GM23338 (cell line): ENCODE measurements around the gene GRM8. TPM values are rescaled to one million over a fixed set of nuclear protein-coding genes. Genes with fewer than 3 reads are reported as not detected.
A peak's percentile ranks its signal among the peaks of the same experiment; 100 is the strongest.

Experiments
- ATAC-seq: fragments of 200-7000 bp; cut with Tn5 transposase; 3 replicates; pipeline ENCODE4 v1.9.1; 2020
- DNase-seq: peaks from one replicate; pipeline ENCODE4 v3.0.0-alpha.2; 2015; ENCODE audit warnings: low spot score
- H2AFZ ChIP-seq: fragments of 200-600 bp; sonication (generic); 2 replicates; pipeline ENCODE4 v1.8.0; 2016; ENCODE audit warnings: antibody characterized with exemption, mild to moderate bottlenecking, moderate library complexity
- H3F3A ChIP-seq: fragments of 200-600 bp; sonication (generic); replicated peaks from 2 replicates; pipeline ENCODE4 v1.8.0; 2017; ENCODE audit warnings: antibody characterized with exemption, mixed run types, low read depth
- H3K27ac ChIP-seq: fragments of 200-600 bp; sonication (generic); 2 replicates; pipeline ENCODE4 v1.6.1; 2016; ENCODE audit warnings: low read depth
- H3K27me3 ChIP-seq: fragments of 200-600 bp; sonication (generic); 2 replicates; pipeline ENCODE4 v1.8.0; 2016; ENCODE audit warnings: mild to moderate bottlenecking, mixed run types, moderate library complexity; ENCODE audit not compliant: insufficient read depth
- H3K36me3 ChIP-seq: fragments of 200-600 bp; sonication (generic); 2 replicates; pipeline ENCODE4 v1.8.0; 2016; ENCODE audit warnings: mild to moderate bottlenecking; ENCODE audit not compliant: insufficient read depth
- H3K4me1 ChIP-seq: fragments of 200-600 bp; sonication (generic); 2 replicates; pipeline ENCODE4 v1.8.0; 2016; ENCODE audit warnings: mild to moderate bottlenecking, moderate library complexity; ENCODE audit not compliant: insufficient read depth
- H3K4me2 ChIP-seq: fragments of 200-600 bp; sonication (generic); 2 replicates; pipeline ENCODE4 v1.7.1; 2017; ENCODE audit warnings: mixed run types
- H3K4me3 ChIP-seq: fragments of 200-600 bp; sonication (generic); 2 replicates; pipeline ENCODE4 v1.6.1; 2016; ENCODE audit warnings: mixed run types
- H3K79me2 ChIP-seq: fragments of 200-600 bp; sonication (generic); replicated peaks from 2 replicates; pipeline ENCODE4 v1.8.0; 2017; ENCODE audit warnings: mild to moderate bottlenecking; ENCODE audit not compliant: insufficient read depth
- H3K9me2 ChIP-seq: fragments of 200-600 bp; sonication (generic); 2 replicates; pipeline ENCODE4 v1.8.0; 2017; ENCODE audit not compliant: insufficient read depth
- H4K20me1 ChIP-seq: fragments of 200-600 bp; sonication (generic); replicated peaks from 2 replicates; pipeline ENCODE4 v1.8.0; 2017; ENCODE audit warnings: mild to moderate bottlenecking; ENCODE audit not compliant: insufficient read depth
- H3K27ac Mint-ChIP-seq: 2 replicates; pipeline ENCODE4 v1.8.0; 2020; ENCODE audit warnings: inconsistent platforms, mild to moderate bottlenecking, moderate library complexity, mixed read lengths
- H3K27me3 Mint-ChIP-seq: 3 replicates; pipeline ENCODE4 v1.8.0; 2022; ENCODE audit warnings: low read depth, mild to moderate bottlenecking, moderate library complexity, mixed read lengths, inconsistent platforms; ENCODE audit not compliant: insufficient read depth, poor library complexity
- H3K36me3 Mint-ChIP-seq: 3 replicates; pipeline ENCODE4 v1.8.0; 2021; ENCODE audit warnings: low read depth, mild to moderate bottlenecking, inconsistent platforms, moderate library complexity, mixed read lengths
- H3K4me1 Mint-ChIP-seq: 3 replicates; pipeline ENCODE4 v1.8.0; 2020; ENCODE audit warnings: mild to moderate bottlenecking, inconsistent platforms, mixed read lengths
- H3K4me3 Mint-ChIP-seq: 3 replicates; pipeline ENCODE4 v1.8.0; 2021; ENCODE audit warnings: moderate library complexity, mild to moderate bottlenecking, inconsistent platforms, mixed read lengths
- H3K9me3 Mint-ChIP-seq: 3 replicates; pipeline ENCODE4 v1.8.0; 2020; ENCODE audit warnings: moderate library complexity, mild to moderate bottlenecking, inconsistent platforms, mixed read lengths
- CREB1 ChIP-seq: fragments of 250-450 bp; sonication (Bioruptor Pico); IDR thresholded peaks from 2 replicates; pipeline ENCODE4 v1.5.0; 2020; ENCODE audit warnings: low read depth, mild to moderate bottlenecking, moderate library complexity
- CTCF ChIP-seq, 2 experiments: fragments of 200-600 bp in 1 of 2; sonication (generic) in 1 of 2; conservative IDR thresholded peaks; 2 replicates each; pipeline versions ENCODE4 v1.5.1 to v1.6.1; 2016 to 2017; ENCODE audit warnings: antibody characterized with exemption in 2 of 2, low read depth in 2 of 2, mild to moderate bottlenecking in 2 of 2, moderate library complexity in 1 of 2
- EZH2 ChIP-seq: fragments of 200-600 bp; sonication (generic); IDR thresholded peaks from one replicate; pipeline ENCODE4 v1.8.0; 2017; ENCODE audit warnings: antibody characterized with exemption, mild to moderate bottlenecking, low read depth; ENCODE audit not compliant: unreplicated experiment
- EZH2phosphoT487 ChIP-seq: fragments of 200-600 bp; sonication (generic); IDR thresholded peaks from one replicate; pipeline ENCODE4 v1.8.1; 2018; ENCODE audit warnings: antibody characterized with exemption; ENCODE audit not compliant: unreplicated experiment
- JUNB ChIP-seq: IDR thresholded peaks from one replicate; pipeline ENCODE4 v1.6.1; 2016; ENCODE audit warnings: antibody characterized with exemption; ENCODE audit not compliant: unreplicated experiment
- POLR2AphosphoS5 ChIP-seq: IDR thresholded peaks from 2 replicates; pipeline ENCODE4 v1.6.1; 2016; ENCODE audit warnings: antibody characterized with exemption, low read depth
- REST ChIP-seq: IDR thresholded peaks from one replicate; pipeline ENCODE4 v1.6.1; 2018; ENCODE audit warnings: antibody characterized with exemption; ENCODE audit not compliant: unreplicated experiment
- STAT1 ChIP-seq: IDR thresholded peaks from one replicate; pipeline ENCODE4 v1.6.1; 2016; ENCODE audit warnings: antibody characterized with exemption; ENCODE audit not compliant: unreplicated experiment
- polyA plus RNA-seq: library from polyadenylated mRNA; unstranded; fragments of >200 nt; fragmentation: Nextera tagmentation; extraction: Ambion mirVana; gene quantifications from 2 replicates; pipeline ENCODE4 v1.2.1, GENCODE V29; 2016
- total RNA-seq: library from RNA; depleted of rRNA; stranded (reverse); fragments of >200 nt; shearing (Covaris generic); gene quantifications from 2 replicates; pipeline ENCODE4 v1.2.3, GENCODE V29; 2014

Gene GRM8
- total and polyA plus RNA-seq, 2 experiments from 2014 or later, result 1.9 to 6.6 TPM

GRCh38 chr7:127251465-127252376 lies 1.0 kb downstream of the GRM8 start:
- H3K27me3 Mint-ChIP-seq, result peaks cover 45% of the 10 kb centered on the region
- H3K27ac Mint-ChIP-seq, result no peak overlapping the region
- DNase-seq, result peak; percentile 60
- H3K27me3 ChIP-seq, result peaks cover 79% of the 10 kb centered on the region
- peaks cover 3% of the 10 kb centered on the region for H4K20me1 ChIP-seq
- H3K36me3 Mint-ChIP-seq, result no peaks in the 10 kb centered on the region; the same call in 2 of the 3 replicates
- peak overlapping the region; percentile 95 for H3K4me3 ChIP-seq
- 0 out of 2 replicates have a peak, but pooled peaks cover 4% of the 10 kb centered on the region for H3F3A ChIP-seq
- peaks cover 6% of the 10 kb centered on the region; the same call in 2 of the 3 replicates for H3K4me1 Mint-ChIP-seq
- peak overlapping the region; percentile 99 for H2AFZ ChIP-seq
- peaks cover 18% of the 10 kb centered on the region for H3K4me1 ChIP-seq
- TF ChIP-seq EZH2, result peak; percentile 57
- no peak for TF ChIP-seq CTCF (conservative IDR thresholded peaks at IDR 0.05; ENCODE audit: low read depth in 2 of 2)
- no peak for TF ChIP-seq POLR2AphosphoS5
- no peak for TF ChIP-seq REST
- TF ChIP-seq CREB1 (CRISPR knock-in tag), result no peak
- TF ChIP-seq JUNB, result no peak
- TF ChIP-seq EZH2phosphoT487, result peak; percentile 67
- H3K27ac ChIP-seq, result no peak overlapping the region
- H3K79me2 ChIP-seq, result no peaks in the 10 kb centered on the region
- peak overlapping the region; percentile 98 for H3K4me2 ChIP-seq
- H3K9me2 ChIP-seq, result no peaks in the 10 kb centered on the region
- no peaks in the 10 kb centered on the region for H3K9me3 Mint-ChIP-seq
- H3K4me3 Mint-ChIP-seq, result peak overlapping the region; percentile 87
- H3K36me3 ChIP-seq, result no peaks in the 10 kb centered on the region
- ATAC-seq, result peak; percentile 19

GRCh38 chr7:127251036-127251464 lies 1.7 kb downstream of the GRM8 start:
- H3K4me1 ChIP-seq, result peaks cover 18% of the 10 kb centered on the region
- no peak for ATAC-seq
- peak; percentile 51 for TF ChIP-seq EZH2
- TF ChIP-seq STAT1, result no peak
- H2AFZ ChIP-seq, result peak overlapping the region; percentile 86; the same call in 1 of the 2 replicates
- H3F3A ChIP-seq, result 0 out of 2 replicates have a peak, but pooled peaks cover 4% of the 10 kb centered on the region
- H3K27me3 ChIP-seq, result peaks cover 76% of the 10 kb centered on the region
- H3K4me3 Mint-ChIP-seq, result peak overlapping the region; percentile 68
- peak; percentile 16 for DNase-seq
- no peak overlapping the region for H3K27ac ChIP-seq
- peaks cover 3% of the 10 kb centered on the region for H4K20me1 ChIP-seq
- peak overlapping the region; percentile 95 for H3K4me3 ChIP-seq
- H3K9me3 Mint-ChIP-seq, result no peaks in the 10 kb centered on the region
- H3K79me2 ChIP-seq, result no peaks in the 10 kb centered on the region
- no peaks in the 10 kb centered on the region for H3K9me2 ChIP-seq
- no peak overlapping the region for H3K27ac Mint-ChIP-seq
- H3K36me3 ChIP-seq, result no peaks in the 10 kb centered on the region
- no peaks in the 10 kb centered on the region; the same call in 2 of the 3 replicates for H3K36me3 Mint-ChIP-seq
- H3K4me1 Mint-ChIP-seq, result peaks cover 6% of the 10 kb centered on the region; the same call in 2 of the 3 replicates
- peak overlapping the region; percentile 98 for H3K4me2 ChIP-seq
- H3K27me3 Mint-ChIP-seq, result peaks cover 45% of the 10 kb centered on the region
